Thyroid gland (tissue), 4 donors: Measurements from ENCODE around the gene BCO1.

ENCODE experiments used
- CTCF ChIP-seq, 6 experiments: fragments of 200-600 bp in 3 of 6; fragments of 450-650 bp in 3 of 6; sonication (generic) in 3 of 6; IDR thresholded peaks; one replicate each; pipeline ENCODE4 v1.5.1; 2016 to 2019; ENCODE audit warnings: antibody characterized with exemption in 6 of 6, mild to moderate bottlenecking in 2 of 6, inconsistent platforms in 1 of 6, moderate library complexity in 1 of 6
- POLR2A ChIP-seq, 2 donors: fragments of 450-650 bp; IDR thresholded peaks; one replicate each; pipeline ENCODE4 v1.6.1; 2017; ENCODE audit warnings: antibody characterized with exemption in 2 of 2, mild to moderate bottlenecking in 2 of 2, moderate library complexity in 1 of 2

GRCh38 chr16:81220349-81220748, 18.1 kb upstream of the BCO1 start:
- TF ChIP-seq POLR2A (IDR thresholded peaks at IDR 0.05), result no peak
- no peak for TF ChIP-seq CTCF (IDR thresholded peaks at IDR 0.05)
